ENCODE data around the gene GPC3.

GRCh38 chrX:134032441-134032840, 47.0 kb upstream of the GPC3 start:
- TF ChIP-seq CTCF (IDR thresholded peaks at IDR 0.05) = no peak
- TF ChIP-seq POLR2AphosphoS5 (IDR thresholded peaks at IDR 0.05) = no peak
